Dermis microvascular lymphatic vessel endothelial cell (primary cell): ENCODE data around the gene ZSWIM3. TPM values are rescaled to one million over a fixed set of nuclear protein-coding genes. Genes with fewer than 3 reads are reported as not detected.

ENCODE experiments used
- DNase-seq, 2 donors: peaks; one replicate each; pipeline versions ENCODE4 v3.0.0 to v3.0.0-alpha.2; 2010; ENCODE audit warnings: low read depth in 2 of 2
- total RNA-seq: library from RNA; depleted of rRNA; stranded (reverse); fragments of >200 nt; gene quantifications from 2 replicates; pipeline ENCODE4 v1.2.1, GENCODE V29; 2014

ZSWIM3 gene
- total RNA-seq, 1 donor from 2014 or later: 6.2 TPM

DNA sequence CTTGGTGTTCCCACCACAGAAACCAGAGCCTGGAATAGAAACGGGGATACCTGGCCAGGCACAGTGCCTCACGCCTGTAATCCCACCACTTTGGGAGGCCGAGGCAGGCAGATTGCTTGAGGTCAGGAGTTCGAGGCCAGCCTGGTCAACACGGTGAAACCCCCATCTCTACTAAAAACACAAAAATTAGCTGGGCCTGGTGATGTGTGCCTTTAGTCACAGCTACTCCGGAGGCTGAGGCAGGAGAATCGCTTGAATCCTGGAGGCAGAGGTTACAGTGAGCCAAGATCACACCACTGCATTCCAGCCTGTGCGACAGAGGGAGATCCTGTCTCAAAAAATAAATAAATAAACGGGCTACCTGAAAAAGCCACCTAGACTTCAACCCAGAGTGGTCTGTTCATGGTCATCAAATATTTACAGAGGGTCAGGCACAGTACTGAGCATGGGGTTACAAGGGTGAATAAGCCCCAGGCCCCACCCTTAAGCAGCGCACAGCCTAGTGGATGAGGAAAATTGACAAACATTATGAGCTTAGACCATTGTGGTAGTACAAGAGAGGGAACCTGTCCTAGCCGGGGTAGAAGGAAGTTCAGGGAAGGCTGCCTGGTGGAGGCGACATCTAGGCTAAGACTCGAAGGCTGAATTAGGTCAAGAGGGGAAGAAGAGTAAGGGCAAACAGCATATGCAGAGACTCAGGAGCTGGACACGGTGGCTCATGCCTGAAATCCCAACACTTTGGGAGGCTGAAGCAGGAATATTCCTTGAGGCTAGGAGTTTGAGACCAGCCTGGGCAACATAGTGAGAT is 69.9 kb downstream of the ZSWIM3 start:
- no peak for DNase-seq

Other genes starting within 250 kb of the ZSWIM3 start
- gene WFDC10A, start 227.9 kb upstream of the ZSWIM3 start, total RNA-seq: not detected in 2 replicates
- gene WFDC9, start 226.3 kb upstream of the ZSWIM3 start, total RNA-seq: not detected in 2 replicates
- gene WFDC11, start 187.4 kb upstream of the ZSWIM3 start, total RNA-seq: not detected in 2 replicates
- not detected in 2 replicates for gene WFDC13, start 155.6 kb upstream of the ZSWIM3 start, total RNA-seq
- gene WFDC10B, start 152.6 kb upstream of the ZSWIM3 start, total RNA-seq: not detected in 2 replicates
- gene SPINT4, start 135.3 kb upstream of the ZSWIM3 start, total RNA-seq: not detected in 2 replicates
- not detected in 2 replicates for gene WFDC3, start 65.7 kb upstream of the ZSWIM3 start, total RNA-seq
- gene DNTTIP1, start 65.7 kb upstream of the ZSWIM3 start, total RNA-seq: 13.9 and 16.2 TPM in 2 replicates
- 9.6 and 17.1 TPM in 2 replicates for gene UBE2C, start 45.0 kb upstream of the ZSWIM3 start, total RNA-seq
- 0.13 TPM in 1 of 2 replicates, not detected in the other for gene TNNC2, start 30.3 kb upstream of the ZSWIM3 start, total RNA-seq
- gene SNX21, start 23.8 kb upstream of the ZSWIM3 start, total RNA-seq: 11.7 and 13.4 TPM in 2 replicates
- gene ACOT8, start 222 bp upstream of the ZSWIM3 start, total RNA-seq: 26.8 and 36.0 TPM in 2 replicates
- 2.8 and 4.7 TPM in 2 replicates for gene ZSWIM1, start 23.6 kb downstream of the ZSWIM3 start, total RNA-seq
- gene SPATA25, start 30.0 kb downstream of the ZSWIM3 start, total RNA-seq: 0.51 and 1.0 TPM in 2 replicates
- 2.3 and 4.0 TPM in 2 replicates for gene NEURL2, start 33.6 kb downstream of the ZSWIM3 start, total RNA-seq
- gene CTSA, start 33.7 kb downstream of the ZSWIM3 start, total RNA-seq: 29.4 and 73.2 TPM in 2 replicates
- gene PLTP, start 54.5 kb downstream of the ZSWIM3 start, total RNA-seq: 2.8 and 3.5 TPM in 2 replicates
- 7.2 and 11.5 TPM in 2 replicates for gene PCIF1, start 77.1 kb downstream of the ZSWIM3 start, total RNA-seq
- 6.0 and 9.0 TPM in 2 replicates for gene ZNF335, start 114.6 kb downstream of the ZSWIM3 start, total RNA-seq
- 0.13 TPM in 1 of 2 replicates, not detected in the other for gene MMP9, start 151.3 kb downstream of the ZSWIM3 start, total RNA-seq
- 0.13 and 0.51 TPM in 2 replicates for gene SLC12A5, start 171.6 kb downstream of the ZSWIM3 start, total RNA-seq
- 9.0 and 10.4 TPM in 2 replicates for gene NCOA5, start 232.3 kb downstream of the ZSWIM3 start, total RNA-seq